H1 (cell line): Measurements from ENCODE around the gene STK33.

ENCODE experiments used
- CTCF ChIP-seq, 3 experiments: IDR thresholded peaks; 1 replicate in 2 of 3; 2 replicates in 1 of 3; pipeline versions ENCODE4 v1.5.1 to v1.6.1; 2011; ENCODE audit warnings: low read length in 3 of 3, mild to moderate bottlenecking in 3 of 3, inconsistent platforms in 2 of 3, low read depth in 1 of 3, moderate library complexity in 1 of 3; ENCODE audit not compliant: insufficient read depth in 1 of 3; ENCODE audit errors: control extremely low read depth in 1 of 3
- HDAC6 ChIP-seq: IDR thresholded peaks from one replicate; pipeline ENCODE4 v1.7.1; 2012; ENCODE audit warnings: low read depth, mild to moderate bottlenecking, inconsistent platforms, low read length, moderate library complexity
- JUN ChIP-seq: IDR thresholded peaks from 2 replicates; pipeline ENCODE4 v1.6.1; 2011; ENCODE audit warnings: low read depth, mild to moderate bottlenecking, improper control_type of control experiment, low read length
- MAFK ChIP-seq: IDR thresholded peaks from 2 replicates; pipeline ENCODE4 v1.6.1; 2012; ENCODE audit warnings: low read depth, mild to moderate bottlenecking, improper control_type of control experiment, low read length
- RAD21 ChIP-seq, 2 experiments: IDR thresholded peaks in 1 of 2; conservative IDR thresholded peaks in 1 of 2; 2 replicates each; pipeline ENCODE4 v1.6.1; 2011; ENCODE audit warnings: low read depth in 2 of 2, low read length in 2 of 2, improper control_type of control experiment in 1 of 2, inconsistent platforms in 1 of 2, mild to moderate bottlenecking in 1 of 2, moderate library complexity in 1 of 2
- RNF2 ChIP-seq: fragments of 200-900, 300-1000 bp; sonication (generic); IDR thresholded peaks from 2 replicates; pipeline ENCODE4 v1.7.1; 2016; ENCODE audit warnings: borderline replicate concordance, low read depth, mild to moderate bottlenecking, antibody characterized with exemption, low read length; ENCODE audit not compliant: poor library complexity, severe bottlenecking; ENCODE audit errors: missing control alignments
- RXRA ChIP-seq: IDR thresholded peaks from 2 replicates; pipeline ENCODE4 v1.6.1; 2011; ENCODE audit warnings: low read depth, mild to moderate bottlenecking, low read length, moderate library complexity; ENCODE audit not compliant: insufficient read depth
- SAP30 ChIP-seq: fragments of 300-600 bp; sonication (generic); IDR thresholded peaks from 2 replicates; pipeline ENCODE4 v1.7.1; 2012; ENCODE audit warnings: low read length, moderate library complexity, mild to moderate bottlenecking, inconsistent platforms; ENCODE audit not compliant: insufficient read depth, insufficient replicate concordance
- SRF ChIP-seq: IDR thresholded peaks from 2 replicates; pipeline ENCODE4 v1.6.1; 2011; ENCODE audit warnings: mild to moderate bottlenecking, low read depth, low read length, moderate library complexity
- USF2 ChIP-seq: IDR thresholded peaks from 2 replicates; pipeline ENCODE4 v1.6.1; 2011; ENCODE audit warnings: low read length, improper control_type of control experiment
- YY1 ChIP-seq: IDR thresholded peaks from 2 replicates; pipeline ENCODE4 v1.6.1; 2011; ENCODE audit warnings: low read depth, mild to moderate bottlenecking, low read length

DNA sequence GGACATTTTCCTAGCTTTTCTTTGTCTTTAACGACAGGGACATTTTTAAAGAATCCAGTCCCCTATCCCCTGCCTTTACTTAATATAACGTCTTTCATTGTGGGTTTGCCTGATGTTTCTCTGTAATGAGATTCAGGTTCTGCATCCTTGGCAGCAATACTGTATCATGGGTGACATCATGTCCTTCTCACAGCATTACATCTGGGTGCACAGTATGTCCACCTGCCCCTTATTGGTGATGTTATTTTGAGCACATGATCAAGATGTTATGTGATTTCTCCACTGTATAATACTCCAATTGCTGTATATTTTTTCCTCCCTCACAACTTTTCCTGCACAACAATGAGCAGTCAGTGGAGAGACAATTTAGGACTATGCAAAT is 9.7 kb upstream of the STK33 start:
- TF ChIP-seq MAFK (no peak), CTCF (IDR thresholded peaks at IDR 0.05; ENCODE audit: control extremely low read depth in 1 of 3, insufficient read depth in 1 of 3, low read depth in 1 of 3, low read length in 3 of 3) (no peak), RNF2 (no peak), SRF (no peak), USF2 (no peak), SAP30 (no peak), JUN (no peak), RAD21 (IDR thresholded peaks at IDR 0.05 in 1 of 2, conservative IDR thresholded peaks at IDR 0.05 in 1 of 2; ENCODE audit: low read depth in 2 of 2, low read length in 2 of 2) (no peak), HDAC6 (no peak), YY1 (no peak), RXRA (no peak)
